Hematopoietic multipotent progenitor cell treated with erythropoietin and hydrocortisone succinate and interleukin-3 and kit ligand, for 8 days (in vitro differentiated cells): ENCODE measurements around the gene SARDH.
"Not testable (repeated sequence)": the region's sequence is repeated elsewhere in the genome, so short reads cannot be mapped to it uniquely, and the experiment has no call there.

Experiments used
- DNase-seq: peaks from one replicate; pipeline ENCODE4 v3.0.0-alpha.2; 2015

The SARDH gene

DNA sequence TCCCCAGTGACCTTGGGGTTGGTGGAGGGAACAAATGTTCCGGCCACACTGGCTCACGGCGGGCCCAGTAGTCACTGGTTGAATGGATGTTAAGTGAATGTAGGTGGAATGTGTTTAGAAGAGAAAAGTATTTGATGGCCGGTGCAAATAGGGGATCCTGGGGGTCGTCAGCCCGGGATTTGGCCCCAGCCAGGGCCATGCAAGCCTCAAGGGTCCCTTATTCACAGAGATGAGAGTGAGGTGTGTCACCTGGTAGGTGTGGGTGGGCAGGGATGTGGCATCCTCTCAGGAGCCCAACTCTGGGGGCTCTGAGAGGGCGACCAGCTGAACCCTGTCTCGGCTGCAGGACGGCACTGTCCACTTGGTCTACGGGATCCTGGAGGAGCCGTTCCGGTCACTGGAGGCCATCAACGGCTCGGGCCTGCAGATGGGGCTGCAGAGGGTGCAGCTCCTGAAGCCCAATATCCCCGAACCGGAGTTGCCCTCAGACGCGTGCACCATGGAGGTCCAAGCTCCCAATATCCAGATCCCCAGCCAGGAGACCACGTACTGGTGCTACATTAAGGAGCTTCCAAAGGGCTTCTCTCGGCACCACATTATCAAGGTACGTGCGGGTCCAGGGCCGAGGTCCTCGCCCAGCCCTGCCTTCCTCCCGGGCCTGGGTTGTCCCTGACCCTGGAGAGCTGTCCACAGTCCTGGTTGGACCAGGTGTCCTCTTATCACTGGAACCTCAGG, 96.1 kb downstream of the SARDH start:
- DNase-seq = no peak

DNA sequence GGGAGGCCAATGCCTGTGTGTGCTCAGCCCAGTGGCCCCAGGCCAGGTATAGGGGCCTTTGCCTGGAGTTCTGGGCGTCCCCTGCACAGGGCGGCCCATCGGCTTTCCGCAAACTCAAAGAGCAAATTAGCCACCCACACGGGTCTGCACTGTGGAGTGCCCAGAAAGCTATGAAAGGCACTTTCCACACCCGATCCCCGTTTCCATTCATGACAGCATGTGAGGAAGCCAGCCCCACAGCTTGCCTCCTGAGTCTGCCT, 96.8 kb downstream of the SARDH start:
- DNase-seq = no peak

DNA sequence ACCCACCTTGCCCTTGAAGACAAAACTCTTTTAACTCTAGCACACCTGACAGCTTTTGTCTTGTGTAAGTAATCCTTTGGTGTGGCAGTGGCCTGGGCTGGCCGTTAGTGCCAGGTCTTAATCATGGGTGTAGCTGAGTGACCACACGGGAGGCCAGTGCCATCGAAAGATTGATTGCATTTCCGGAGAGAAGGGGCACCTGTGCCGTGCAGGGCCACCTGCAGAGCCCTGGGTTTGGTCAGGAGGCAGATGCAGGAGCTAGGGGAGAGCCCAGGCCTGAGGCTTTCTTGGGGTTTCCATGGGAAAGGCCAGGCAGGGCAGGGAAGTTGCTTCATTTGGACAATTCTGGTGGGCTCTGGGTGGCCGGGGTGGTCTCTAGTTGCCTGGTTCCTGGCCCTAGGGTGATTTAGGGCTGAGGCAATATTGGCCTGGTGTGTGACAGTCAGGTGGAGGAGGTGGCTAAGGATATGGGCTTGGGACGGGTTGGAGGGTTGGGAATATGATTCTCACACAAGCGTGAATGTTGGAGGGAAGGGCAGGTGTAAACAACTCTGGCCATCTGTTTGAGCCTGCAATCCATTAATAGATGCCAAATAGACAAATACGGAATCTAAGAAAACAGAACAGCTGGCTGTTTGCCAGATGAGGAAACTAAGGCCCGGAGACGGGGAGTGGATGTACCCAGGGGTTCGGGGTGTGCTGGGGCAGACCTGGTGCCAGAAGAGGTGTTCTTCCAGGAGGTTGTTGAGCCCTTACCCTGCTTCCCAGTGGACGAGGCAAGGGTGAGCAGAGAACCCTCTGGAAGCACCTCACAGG, 97.4 kb downstream of the SARDH start:
- DNase-seq = no peak

DNA sequence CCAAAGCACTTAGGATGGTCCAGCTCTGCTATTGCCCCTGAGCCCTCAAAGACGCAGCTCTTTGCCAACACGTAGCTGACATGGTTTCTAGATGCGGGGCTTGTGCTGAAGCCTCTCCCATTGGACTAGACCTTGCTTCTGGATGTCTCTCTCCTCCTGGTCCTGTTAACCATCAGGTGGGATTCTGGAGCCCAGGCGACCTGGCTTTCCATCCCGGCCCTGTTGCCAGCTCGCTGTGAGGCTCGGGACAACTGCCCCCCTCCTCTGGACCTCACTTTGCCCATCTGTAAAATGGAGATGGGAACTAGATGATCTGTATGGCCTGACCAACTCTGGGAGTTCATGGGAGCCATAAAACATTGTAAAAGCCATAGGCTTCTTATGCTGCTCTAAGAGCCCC, 98.0 kb downstream of the SARDH start:
- no peak for DNase-seq

DNA sequence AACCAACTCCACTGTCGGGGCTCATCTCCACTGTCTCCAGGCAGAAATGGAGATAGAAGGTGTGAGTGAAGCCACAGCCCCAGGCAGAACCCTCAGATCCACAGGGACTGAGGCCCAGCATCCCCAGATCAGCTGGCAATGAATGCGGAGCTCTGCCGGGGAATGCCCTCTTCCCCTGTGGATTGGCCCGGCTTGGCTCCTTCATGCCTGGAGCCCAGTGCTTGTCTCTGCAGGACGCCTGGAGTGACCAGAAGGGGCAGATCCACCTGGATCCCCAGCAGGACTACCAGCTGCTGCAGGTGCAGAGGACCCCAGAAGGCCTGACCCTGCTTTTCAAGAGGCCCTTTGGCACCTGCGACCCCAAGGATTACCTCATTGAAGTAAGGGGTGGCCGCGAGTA, 98.5 kb downstream of the SARDH start:
- DNase-seq = no peak

DNA sequence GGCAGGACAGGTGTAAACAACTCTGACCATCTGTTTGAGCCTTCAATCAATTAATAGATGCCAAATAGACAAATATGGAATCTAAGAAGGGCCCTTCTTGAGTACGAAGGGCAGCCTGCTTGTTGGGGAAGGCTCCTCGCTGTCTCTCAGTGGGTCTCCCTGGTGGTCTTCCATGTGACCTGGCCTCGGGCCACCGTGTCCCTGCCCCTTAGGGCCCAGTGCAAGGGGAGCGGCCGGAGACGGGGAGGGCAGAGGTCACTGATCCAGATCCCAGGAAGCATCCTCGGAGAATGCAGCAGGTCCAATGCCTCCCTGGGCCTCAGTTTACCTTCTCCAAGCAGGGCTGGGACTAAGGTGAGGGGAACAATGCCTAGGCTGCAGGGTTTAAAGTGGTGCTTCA, 99.4 kb downstream of the SARDH start:
- no peak for DNase-seq

DNA sequence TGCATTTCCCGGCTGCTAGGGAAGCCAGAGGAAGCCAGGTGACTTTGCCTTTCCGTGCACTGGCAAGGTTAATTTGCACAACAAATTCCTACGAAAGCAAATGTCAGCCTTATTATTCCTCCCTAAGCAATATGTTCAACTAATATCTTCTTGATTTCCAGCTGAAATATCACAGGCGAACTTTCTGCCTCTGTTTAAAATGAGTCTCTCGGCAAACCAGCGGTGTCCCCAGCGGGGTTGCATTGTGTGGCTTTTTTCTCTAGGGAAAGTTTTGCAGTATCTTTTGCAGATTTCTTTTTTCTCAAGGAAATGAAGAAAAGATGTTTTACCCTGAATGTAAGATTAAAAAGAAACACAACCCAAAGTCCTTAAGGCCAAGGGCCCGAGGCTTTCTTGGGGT, 100.1 kb downstream of the SARDH start:
- no peak for DNase-seq

DNA sequence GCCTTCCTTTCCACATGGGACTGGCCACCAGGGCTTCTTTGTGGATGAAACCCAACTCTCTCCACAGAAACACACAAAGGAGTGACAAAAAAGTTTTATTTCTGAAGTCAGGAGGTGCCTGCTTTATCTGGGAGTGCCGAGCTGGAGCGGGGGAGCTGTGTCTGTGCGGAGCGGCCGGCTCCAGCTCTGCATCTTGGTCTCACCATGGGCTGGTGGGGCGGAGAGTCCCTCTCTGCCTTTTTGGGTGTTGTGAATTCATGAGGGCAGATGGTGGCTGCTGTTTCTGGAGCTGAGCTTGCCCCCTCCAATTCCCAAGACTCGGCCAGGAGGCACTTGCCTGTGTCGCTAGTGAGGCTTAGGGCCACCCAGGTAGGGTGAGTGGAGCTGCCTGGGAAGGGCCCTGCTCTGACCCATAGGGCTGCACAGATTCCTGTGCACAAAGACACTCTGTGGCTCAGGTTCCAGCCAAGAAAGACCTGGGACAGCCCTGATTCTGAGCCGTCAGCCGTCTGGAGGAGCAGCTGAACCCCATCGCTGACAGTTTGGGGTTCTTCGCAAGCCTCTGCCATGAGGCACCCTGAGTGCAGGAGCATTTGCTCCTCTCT, 100.6 kb downstream of the SARDH start:
- no peak for DNase-seq

DNA sequence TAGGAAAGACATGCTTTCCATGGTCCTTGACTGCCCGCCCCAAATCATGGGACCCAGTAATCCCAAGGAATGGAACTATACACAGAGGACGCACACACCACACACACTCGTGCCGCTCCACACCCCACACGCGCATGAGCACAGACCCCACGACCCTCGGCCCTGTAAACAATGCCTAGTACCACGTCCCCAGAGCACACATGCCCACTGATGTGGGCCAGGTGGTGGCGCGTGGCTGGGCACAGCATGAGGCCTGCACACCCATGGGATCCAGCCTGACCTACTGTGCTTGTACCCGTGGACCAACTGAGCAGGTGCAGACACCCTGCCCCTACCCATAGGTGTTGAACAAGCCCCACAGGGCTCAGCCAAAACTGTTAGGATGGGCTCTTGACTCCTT, 101.2 kb downstream of the SARDH start:
- DNase-seq = no peak

DNA sequence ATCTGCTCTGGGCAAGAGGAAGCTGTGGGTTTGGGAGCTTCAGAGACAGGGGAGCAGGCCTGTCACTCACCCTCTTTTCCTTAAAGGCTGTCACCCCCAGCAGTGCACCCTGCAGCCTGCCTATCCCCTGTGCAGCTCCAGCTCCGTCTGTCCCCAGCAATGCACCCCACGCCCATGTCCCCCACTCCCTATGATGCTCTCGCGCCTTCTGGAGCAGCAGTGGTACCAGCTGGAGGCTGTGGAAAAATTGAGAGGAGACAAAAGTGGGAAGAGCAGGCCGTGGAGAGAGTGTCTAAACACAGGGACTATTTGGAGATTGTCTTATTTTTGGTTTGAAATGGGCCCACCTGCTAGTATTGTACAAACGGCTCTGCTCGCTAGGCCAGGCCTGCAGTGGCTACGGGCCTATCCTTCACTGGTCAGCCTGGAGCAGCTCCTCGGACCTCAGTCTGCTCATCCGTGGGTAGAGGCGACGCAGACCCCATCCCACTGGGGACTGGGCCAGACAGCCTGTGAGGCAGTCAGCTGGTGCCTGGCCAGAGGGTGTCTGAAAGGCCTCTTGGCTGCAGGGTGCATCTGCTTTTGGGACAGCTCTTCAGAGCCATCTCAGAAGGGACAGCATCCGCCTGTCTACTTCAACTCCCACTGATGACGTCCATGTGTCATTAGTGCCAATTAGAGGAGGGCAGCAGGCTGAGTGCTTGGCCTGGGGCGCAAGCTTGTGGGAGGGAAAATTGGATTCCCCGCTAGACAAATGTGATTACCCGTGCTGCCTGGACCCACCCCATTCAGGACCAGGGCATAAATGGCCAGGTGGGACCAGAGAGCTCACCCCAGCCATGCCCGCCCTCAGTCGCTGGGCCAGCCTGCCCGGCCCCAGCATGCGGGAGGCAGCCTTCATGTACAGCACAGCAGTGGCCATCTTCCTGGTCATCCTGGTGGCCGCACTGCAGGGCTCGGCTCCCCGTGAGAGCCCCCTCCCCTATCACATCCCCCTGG, 102.3 kb downstream of the SARDH start, which contains the start of gene DBH:
Gene DBH (plus strand): TSS at position 831 of the 999 bp plus-strand sequence. CDS start 9 bp downstream, at position 840.
- no peak for DNase-seq

DNA sequence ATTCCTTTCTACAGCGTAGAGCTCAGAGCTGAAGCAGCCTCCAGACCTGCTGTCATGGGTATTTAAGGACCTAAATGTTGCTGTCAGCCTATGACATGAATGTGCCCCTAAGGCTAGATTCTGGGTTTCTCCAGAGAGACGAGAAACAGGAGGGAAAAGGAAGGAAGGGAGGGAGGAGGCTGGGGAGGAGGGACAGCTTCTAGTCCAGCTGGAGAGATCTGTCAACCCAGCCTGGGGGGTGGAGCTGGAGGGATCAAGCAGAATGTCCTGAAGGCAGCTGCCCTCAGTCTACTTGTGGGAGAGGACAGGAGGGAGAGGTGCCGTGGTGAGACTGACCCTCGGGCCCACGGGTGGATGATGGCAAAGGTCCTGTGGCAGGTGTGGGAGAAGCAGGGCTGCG, 103.1 kb downstream of the SARDH start:
- no peak for DNase-seq

DNA sequence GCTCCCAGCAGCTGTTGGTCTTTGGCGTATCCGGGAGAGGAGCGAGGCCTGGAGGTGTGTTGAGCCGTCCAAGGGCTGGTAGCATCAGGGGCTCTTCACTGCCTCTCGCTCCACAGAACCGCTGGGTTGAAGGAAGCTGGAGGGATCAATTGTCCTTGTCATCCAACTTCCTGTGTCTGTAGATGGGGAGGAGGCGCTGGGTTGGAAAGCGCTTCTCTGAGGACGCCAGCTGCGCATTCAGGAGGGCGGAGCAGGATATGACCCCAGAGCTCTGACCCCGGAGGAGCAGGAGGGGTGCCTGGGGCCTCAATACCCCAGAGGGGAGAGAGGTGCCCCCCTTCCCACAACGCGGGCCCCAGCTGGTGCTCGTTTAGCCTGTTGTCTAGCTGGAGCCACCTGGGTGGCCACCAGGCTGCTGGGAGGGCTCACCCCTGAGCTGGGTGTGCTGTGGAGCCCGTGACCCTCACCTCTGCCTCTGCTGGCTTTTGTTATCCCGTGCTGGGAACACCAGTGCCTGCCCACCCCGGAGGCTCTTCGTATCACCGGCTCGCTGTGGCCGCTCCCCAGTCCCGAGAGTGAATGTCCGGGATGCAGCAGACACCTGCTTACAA, 104.0 kb downstream of the SARDH start:
- DNase-seq = no peak

DNA sequence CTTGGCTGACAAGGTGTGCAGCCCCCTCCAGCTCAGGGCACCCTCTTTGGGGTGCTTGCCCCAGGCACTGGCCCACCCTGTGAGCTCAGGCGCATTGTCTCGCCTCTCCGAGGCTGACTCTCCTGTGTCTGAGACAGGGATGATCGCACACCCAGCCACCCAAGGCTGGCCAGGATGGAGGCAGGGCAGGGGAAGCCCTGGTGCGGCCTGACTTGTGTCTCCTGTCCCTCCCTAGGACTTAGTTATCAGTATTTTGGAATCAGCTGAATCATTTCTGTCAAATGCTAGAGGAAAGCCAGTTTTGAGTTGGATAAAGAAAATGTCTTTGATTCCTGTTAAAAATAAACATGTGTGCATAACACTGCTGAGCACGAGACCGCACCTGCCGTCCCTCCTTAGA, 104.5 kb downstream of the SARDH start:
- DNase-seq = peak; percentile 16

DNA sequence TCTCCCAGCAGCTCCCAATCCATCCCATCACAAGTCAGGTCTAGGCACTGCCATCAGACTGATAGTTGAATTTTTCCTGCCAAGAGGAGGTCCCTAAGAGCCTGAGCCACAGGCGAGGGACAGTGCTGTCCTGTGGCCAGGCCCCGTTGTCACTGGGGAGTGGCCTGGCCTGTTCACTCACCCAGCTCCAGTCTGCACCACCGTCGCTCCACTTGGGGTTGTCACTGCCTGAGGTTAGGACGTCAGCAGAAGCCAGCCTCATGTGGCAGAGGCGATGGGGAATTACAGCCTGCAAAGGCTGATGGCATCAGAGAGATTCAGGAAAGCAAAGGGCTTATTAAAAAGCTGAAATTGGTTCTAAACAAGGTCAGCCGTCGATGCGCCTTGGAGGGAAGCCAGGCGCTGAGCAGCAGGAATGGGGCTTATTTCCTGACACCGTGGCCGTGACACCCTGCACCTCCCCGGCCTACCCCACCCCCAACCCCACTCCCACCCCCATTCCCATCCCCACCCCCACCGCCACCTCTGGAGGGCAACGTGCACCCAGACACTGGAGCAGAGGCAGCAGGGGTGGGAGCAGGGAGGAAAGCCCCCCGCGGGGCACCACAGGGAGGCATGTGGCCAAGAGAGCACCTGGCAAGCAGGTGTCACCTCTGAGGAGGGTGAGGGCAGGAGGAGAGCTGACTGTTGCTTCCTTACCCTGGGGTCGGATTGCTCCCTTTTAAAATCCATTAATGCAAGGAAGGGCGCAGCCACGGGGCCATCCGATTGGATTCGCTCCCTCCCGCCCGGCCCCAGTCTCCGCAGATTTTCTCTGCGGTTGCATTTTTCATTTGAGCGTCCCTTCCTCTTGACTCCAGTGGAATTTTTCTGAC, 105.1 kb downstream of the SARDH start:
- no peak for DNase-seq

DNA sequence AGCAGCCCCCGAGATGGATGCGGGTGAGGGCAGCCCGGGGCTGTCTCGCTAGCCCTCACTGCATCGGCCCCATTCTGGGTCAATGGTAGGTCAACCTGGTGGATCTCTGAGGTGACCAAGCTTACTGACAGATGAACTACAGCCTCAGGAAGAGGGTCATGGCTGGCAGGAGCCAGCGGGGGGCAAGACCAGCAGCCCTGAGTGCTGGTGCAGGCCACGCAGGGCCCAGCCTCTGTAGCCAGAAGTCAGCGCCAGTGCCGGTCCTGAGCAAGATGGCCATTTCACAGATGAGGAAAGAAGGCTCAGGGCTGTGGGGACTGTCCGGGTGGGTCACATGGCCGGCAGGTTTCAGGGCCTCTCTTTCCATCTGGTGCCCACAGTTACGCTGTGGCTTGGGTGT, 107.0 kb downstream of the SARDH start:
- no peak for DNase-seq

DNA sequence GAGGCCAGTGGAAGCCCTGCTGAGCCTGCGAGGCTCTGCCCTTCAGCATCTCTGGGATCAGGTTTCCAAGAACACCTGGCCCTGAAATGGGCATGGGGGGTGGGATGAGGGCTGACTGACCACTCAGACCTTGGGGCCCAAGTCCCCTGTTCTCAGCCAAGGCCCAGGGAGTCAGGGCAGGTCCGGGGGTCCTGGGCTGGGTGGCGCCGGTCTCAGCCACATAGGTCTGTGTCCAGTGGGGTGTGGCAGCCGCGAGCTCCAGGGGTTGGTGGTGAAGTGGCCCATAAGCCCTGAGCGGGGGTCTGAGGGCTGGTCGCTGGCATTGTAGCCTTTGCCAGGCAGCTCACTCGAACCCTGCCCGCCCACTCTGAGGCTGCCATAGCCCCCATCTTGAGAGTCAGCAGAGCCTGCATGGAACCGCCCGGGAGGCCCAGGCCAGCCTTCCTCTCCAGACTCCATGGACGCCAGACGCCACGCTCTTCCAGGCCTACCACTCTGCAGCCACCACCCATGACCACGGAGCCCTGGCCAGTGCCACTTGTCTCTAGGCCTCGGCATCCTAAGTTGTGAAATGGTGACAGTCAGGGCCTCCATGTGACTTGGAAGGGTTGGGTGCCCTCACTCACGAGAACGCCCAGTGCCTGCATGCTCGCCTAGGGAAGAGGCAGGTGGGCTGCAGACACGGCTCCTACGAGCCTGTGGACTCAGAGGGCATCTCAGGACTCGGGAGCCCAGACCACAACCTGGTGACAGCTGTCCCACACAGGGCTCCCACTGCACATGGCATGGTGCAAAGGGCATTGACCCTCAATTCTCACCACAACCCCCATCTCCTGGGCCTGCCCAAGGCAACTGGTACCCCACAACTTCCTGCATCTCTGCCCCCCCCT, 108.7 kb downstream of the SARDH start:
- DNase-seq = no peak

DNA sequence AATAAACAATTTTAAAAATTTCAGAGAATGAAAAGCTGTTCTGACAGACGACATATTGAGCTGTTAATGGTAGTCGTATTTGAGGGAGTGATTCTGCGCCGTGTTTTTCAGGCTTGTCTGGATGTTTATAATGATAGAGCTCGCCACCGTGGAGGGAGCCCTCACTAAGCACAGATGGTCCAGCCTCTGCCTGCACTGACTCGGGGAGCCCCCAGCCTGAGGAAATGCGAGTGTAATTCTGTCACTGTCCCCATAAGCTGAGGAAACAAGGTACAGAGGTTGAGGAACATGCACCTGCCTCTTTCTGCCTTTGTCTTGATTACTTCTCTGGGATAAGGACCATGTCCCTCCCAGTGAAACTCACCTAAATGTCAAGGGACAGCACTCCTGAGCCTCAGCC, 109.4 kb downstream of the SARDH start:
- DNase-seq = no peak

DNA sequence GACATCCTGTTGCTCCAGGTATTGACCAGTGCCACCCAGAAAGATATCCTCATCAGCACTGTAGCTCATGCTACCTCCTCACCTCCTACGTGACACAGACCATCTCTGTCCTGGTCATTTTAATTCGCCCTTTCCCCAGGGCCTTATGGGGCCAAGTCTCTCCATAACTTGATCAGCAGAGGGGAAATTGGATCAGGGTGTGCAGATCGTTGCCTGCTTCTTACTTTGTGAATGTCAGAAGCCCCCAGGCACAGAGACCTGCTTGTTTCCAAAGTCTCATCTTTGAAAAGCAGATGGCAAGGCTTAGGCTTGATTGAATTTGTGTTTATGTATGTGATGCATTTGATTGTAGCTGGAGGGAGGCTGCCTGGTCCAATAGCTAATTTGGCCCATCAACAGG, 110.8 kb downstream of the SARDH start:
- no peak for DNase-seq

DNA sequence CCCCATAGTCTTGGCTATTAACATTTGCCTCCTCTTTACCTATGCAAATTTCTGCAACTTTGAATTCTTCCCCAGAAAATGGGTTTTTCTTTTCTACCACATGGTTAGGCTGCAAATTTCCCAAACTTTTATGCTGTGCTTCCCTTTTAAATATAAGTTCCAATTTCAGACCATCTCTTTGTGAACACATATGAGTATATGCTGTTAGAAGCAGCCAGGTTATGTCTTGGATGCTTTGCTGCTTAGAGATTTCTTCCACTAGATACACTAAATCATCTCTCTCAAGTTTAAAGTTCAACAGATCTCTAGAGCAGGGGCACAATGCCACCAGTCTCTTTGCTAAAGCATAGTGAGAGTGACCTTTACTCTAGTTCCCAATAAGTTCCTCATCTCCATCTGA, 112.1 kb downstream of the SARDH start:
- not testable (repeated sequence) for DNase-seq

DNA sequence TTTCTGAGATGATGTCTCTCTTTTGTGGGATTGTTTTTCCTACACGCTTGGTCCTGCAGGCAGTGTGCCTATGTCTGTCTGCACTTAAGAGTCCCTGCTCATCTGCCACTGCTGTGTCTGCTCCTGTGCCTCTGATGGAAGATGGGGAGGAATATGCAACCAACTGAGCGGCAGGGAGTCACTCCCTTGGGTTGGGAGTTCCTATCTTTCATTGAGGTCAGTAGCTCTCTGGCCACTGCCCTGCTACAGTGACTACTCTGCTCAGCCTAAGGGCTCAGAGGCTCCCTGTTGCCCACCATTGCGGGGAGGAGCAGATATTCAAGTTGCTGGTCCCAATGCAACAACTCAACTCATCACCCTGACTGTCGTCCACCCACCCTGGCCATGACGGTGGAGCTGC, 115.6 kb downstream of the SARDH start:
- no peak for DNase-seq
